ENCODE data around the gene MORN1. TPM values are rescaled to one million over a fixed set of nuclear protein-coding genes. Genes with fewer than 3 reads are reported as not detected.

The MORN1 gene
- total RNA-seq, 4 donors from 2014 or later: 3.0 to 34.0 (median 12.5) TPM

DNA sequence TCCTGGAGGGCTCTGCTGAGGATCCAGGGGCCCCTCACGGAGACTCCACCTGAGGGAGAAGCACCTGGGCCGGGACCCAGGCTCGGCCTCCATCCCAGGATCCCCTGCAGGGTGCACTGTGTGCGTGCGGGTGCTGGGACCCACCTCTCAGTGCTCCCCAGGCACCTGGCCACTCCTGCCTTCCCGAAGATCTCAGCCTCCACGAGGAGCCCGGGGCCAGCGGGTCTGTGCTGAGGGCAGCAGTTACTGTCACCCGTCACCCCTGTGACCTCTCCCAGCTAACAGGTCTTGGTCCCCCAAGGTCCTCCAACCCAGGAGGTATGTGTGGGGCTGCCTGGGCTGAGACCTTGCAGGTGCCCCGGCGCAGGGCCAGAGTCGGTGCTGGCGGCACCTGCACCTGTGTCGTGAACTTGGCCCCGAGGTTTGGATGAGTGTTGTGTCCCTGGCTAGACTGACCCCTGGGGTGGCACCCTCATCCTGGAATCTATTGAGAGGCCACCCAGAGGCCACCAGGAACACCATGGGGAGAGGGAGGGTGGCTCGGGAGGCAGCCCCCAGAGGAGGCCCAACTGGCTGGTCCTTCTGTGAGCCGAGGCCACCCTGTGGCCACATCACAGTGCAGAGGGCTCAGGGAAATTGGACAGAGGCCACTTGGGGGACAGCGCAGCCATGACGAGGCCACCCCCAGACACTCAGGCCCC, 17.7 kb downstream of the MORN1 start:
- WGBS, 2 donors (ENCODE audit: low coverage in 1 of 2): 91% methylated on average over 15 of the region's 20 CpGs; no CpG with 5 or more reads in 1 of the 2 donors
- no peak for TF ChIP-seq POLR2AphosphoS5 (IDR thresholded peaks at IDR 0.05)
- no peak for TF ChIP-seq EP300 (IDR thresholded peaks at IDR 0.05; ENCODE audit: low read depth)
- no peak for TF ChIP-seq POLR2A (IDR thresholded peaks at IDR 0.05)
- TF ChIP-seq, protein P1, sequence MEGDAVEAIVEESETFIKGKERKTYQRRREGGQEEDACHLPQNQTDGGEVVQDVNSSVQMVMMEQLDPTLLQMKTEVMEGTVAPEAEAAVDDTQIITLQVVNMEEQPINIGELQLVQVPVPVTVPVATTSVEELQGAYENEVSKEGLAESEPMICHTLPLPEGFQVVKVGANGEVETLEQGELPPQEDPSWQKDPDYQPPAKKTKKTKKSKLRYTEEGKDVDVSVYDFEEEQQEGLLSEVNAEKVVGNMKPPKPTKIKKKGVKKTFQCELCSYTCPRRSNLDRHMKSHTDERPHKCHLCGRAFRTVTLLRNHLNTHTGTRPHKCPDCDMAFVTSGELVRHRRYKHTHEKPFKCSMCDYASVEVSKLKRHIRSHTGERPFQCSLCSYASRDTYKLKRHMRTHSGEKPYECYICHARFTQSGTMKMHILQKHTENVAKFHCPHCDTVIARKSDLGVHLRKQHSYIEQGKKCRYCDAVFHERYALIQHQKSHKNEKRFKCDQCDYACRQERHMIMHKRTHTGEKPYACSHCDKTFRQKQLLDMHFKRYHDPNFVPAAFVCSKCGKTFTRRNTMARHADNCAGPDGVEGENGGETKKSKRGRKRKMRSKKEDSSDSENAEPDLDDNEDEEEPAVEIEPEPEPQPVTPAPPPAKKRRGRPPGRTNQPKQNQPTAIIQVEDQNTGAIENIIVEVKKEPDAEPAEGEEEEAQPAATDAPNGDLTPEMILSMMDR (IDR thresholded peaks at IDR 0.05): no peak
- Histone ChIP-seq H3K4me3 (no peak overlapping the region), H3K27me3 (no peaks in the 10 kb centered on the region), H3K36me3 (no peaks in the 10 kb centered on the region), H3K4me1 (no peaks in the 10 kb centered on the region), H3K9me3 (no peaks in the 10 kb centered on the region), H3K27ac (no peak overlapping the region)
- DNase-seq: peak; percentile 5
- intact Hi-C loops (cut with DNase I; ENCODE audit: low total_unique reads): no loop called here
- in situ Hi-C loops (cut with MboI; ENCODE audit: low pct_ligation_motif_present in 1 of 4, low pct_unique_long_range_greater_than_20kb in 1 of 4, low sequenced_read_pairs in 3 of 4): loop anchor here in 1 of 4 donors (10.0 kb wide), 1 partner anchor 169 kb away; no protein-coding TSS in a partner anchor

DNA sequence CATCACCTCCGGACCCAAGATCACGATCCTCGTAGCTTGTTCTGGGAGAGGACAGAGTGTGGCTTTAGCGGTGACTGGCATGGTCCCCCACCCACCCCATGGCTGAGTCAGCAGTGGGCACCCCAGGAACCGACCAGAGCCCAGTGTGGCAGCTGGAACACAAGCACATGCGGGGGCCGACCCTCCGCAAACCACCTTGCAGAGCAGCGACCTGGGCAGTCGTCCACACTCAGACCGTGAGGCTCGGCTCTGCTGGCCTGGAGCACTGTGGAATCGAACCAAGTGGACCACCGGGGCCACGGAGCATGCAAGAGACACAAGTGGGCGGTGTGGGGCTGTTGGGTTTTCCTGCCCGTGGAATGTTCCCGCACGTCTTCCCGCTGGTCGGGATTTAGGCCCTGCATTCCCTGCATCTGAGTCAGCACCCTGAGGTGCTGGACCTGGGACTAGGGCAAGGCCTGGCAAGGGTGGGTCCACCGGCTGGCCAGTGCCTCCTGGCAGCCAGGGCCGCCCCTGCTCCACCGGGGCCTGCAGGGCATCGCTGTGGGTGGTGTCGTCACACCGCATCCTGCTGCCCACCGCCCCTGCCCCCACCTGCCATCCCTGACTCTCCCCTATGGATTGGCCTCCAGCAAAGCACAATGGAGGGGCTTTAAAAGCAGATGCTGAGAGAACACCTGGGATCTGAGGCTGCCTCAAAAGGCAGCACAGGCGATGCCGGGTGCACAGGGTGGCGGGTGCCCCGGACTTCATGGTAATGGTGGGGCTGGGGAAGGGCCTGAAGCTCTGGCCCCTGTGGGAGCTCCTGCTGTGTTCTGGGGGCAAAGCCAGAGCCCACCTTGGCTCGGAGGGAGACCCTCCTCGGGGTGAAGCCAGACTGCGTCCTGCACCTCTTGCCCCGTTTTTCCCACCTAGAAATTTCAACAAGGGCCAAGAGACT, 18.5 kb downstream of the MORN1 start:
- Histone ChIP-seq H3K4me1 (no peaks in the 10 kb centered on the region), H3K27me3 (no peaks in the 10 kb centered on the region), H3K36me3 (no peaks in the 10 kb centered on the region), H3K9me3 (no peaks in the 10 kb centered on the region), H3K4me3 (no peak overlapping the region), H3K27ac (no peak overlapping the region)
- 90 to 100% methylated on average over 2 to 35 of the region's 36 CpGs for WGBS, 2 donors (ENCODE audit: low coverage in 1 of 2)
- TF ChIP-seq POLR2AphosphoS5 (IDR thresholded peaks at IDR 0.05) (no peak), EP300 (IDR thresholded peaks at IDR 0.05; ENCODE audit: low read depth) (no peak), POLR2A (IDR thresholded peaks at IDR 0.05) (no peak)
- TF ChIP-seq, protein P1 (IDR thresholded peaks at IDR 0.05): no peak
- in situ Hi-C loops (cut with MboI; ENCODE audit: low pct_ligation_motif_present in 1 of 4, low pct_unique_long_range_greater_than_20kb in 1 of 4, low sequenced_read_pairs in 3 of 4): loop anchor here in 1 of 4 donors (10.0 kb wide), 1 partner anchor 168 kb away; no protein-coding TSS in a partner anchor
- intact Hi-C loops (cut with DNase I; ENCODE audit: low total_unique reads): no loop called here
- DNase-seq: peak; percentile 4

DNA sequence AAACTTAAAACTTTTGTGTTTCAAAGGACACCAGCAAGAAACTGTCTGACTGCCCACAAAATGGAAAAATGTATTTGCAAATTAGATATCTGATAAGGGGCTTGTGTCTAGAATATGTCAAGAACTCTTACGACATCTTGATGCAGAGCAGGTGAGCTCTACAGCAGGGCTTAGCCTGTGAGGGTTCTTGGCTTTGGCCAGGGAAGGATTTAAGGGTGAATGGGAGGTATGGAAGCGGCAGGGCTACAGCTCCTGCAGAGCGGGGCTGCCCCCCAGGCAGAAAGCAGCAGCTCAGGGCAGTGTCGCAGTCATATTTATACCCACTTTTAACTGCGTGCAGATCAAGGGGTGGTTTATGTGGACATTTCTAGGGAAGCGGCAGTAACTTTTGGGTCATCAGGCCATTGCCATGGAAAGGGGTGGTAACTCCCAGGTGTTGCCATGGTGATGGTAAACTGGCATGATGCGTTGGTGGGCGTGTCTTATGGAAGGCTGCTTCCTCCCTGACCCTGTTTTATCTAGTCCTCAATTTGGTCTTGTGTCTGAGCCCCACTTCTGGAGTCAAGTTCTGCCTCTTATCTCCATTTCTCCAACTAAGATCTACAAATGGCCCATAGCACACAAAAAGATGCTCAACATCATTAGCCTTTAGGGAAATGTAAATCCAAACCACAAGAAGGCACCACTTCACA, 23.2 kb downstream of the MORN1 start:
- intact Hi-C loops (cut with DNase I; ENCODE audit: low total_unique reads) (no loop called here), in situ Hi-C loops (cut with MboI; ENCODE audit: low pct_ligation_motif_present in 1 of 4, low pct_unique_long_range_greater_than_20kb in 1 of 4, low sequenced_read_pairs in 3 of 4) (no loop called here)
- no peaks in the 10 kb centered on the region for H3K27me3 ChIP-seq
- peak; percentile 4 for DNase-seq
- H3K27ac ChIP-seq: no peak overlapping the region
- H3K9me3 ChIP-seq: no peaks in the 10 kb centered on the region
- TF ChIP-seq EP300 (IDR thresholded peaks at IDR 0.05; ENCODE audit: low read depth) (no peak), POLR2AphosphoS5 (IDR thresholded peaks at IDR 0.05) (no peak)
- no peak overlapping the region for H3K4me3 ChIP-seq
- WGBS, 2 donors (ENCODE audit: low coverage in 1 of 2): 90% methylated on average over 8 of the region's 8 CpGs; no CpG with 5 or more reads in 1 of the 2 donors
- H3K36me3 ChIP-seq: peaks cover 0 to 3% (median 0%) of the 10 kb centered on the region in 4 donors
- no peaks in the 10 kb centered on the region for H3K4me1 ChIP-seq

DNA sequence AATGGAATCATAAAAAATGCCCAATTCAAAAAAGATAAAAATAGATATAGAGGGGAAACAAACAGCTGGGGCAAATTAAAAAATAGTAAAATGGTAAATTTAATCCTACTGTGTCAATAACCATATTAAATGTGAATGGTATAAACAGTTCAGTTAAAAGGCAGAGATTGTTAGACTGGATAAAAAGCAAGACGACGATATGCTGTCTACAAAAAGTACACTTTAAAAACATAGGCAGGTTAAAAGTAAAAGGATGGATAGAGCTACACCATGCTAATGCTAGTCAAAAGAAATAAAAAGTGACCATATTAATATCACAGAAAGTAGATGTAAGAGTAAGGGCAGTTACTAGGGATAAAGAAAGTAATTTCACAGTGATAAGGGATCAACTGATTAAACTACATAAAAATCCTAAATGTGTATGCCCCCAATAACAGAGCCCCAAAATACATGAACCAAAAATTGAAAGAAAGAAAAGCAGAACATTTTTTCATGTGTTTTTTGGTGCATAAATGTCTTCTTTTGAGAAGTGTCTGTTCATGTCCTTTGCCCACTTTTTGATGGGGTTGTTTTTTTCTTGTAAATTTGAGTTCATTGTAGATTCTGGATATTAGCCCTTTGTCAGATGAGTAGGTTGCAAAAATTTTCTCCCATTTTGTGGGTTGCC, 27.4 kb downstream of the MORN1 start:
- TF ChIP-seq POLR2A (IDR thresholded peaks at IDR 0.05): no peak
- TF ChIP-seq, protein P1 (IDR thresholded peaks at IDR 0.05): no peak
- intact Hi-C loops (cut with DNase I; ENCODE audit: low total_unique reads): no loop called here
- H3K4me1 ChIP-seq: no peaks in the 10 kb centered on the region

More for the DNA sequence above, 27.4 kb downstream of the MORN1 start:
- WGBS, 2 donors (ENCODE audit: low coverage in 1 of 2): 98 to 100% methylated on average over 2 of the region's 2 CpGs
- no peaks in the 10 kb centered on the region for H3K9me3 ChIP-seq
- H3K27ac ChIP-seq: no peak overlapping the region
- H3K27me3 ChIP-seq: no peaks in the 10 kb centered on the region
- peaks cover 0 to 3% (median 0%) of the 10 kb centered on the region in 4 donors for H3K36me3 ChIP-seq
- no peak for DNase-seq
- in situ Hi-C loops (cut with MboI; ENCODE audit: low pct_ligation_motif_present in 1 of 4, low pct_unique_long_range_greater_than_20kb in 1 of 4, low sequenced_read_pairs in 3 of 4): no loop called here
- no peak overlapping the region for H3K4me3 ChIP-seq
